ENCODE measurements around the gene MIGA2. TPM values are rescaled to one million over a fixed set of nuclear protein-coding genes. Genes with fewer than 3 reads are reported as not detected.
A peak's percentile ranks its signal among the peaks of the same experiment; 100 is the strongest.

The MIGA2 gene
- total RNA-seq, 4 donors from 2014 or later, result 27.5 to 49.3 (median 29.8) TPM

GRCh38 chr9:129100383-129101169 lies 64.2 kb downstream of the MIGA2 start:
- Histone ChIP-seq H3K27me3 (no peaks in the 10 kb centered on the region), H3K27ac (no peak overlapping the region), H3K36me3 (peaks cover under 1 to 66% (median 6%) of the 10 kb centered on the region in 3 donors), H3K4me3 (no peak overlapping the region), H3K9me3 (no peaks in the 10 kb centered on the region), H3K4me1 (peaks cover 10 to 21% (median 11%) of the 10 kb centered on the region in 3 donors)
- TF ChIP-seq POLR2A (IDR thresholded peaks at IDR 0.05) (no peak), CTCF (IDR thresholded peaks at IDR 0.05) (no peak)
- no peak for DNase-seq
- 65 to 81% methylated on average over 8 to 15 of the region's 28 CpGs for WGBS, 2 donors
- intact Hi-C loops (cut with DNase I), result no loop called here

- Histone ChIP-seq H3K27me3 (no peaks in the 10 kb centered on the region), H3K4me1 (peaks cover 10 to 21% (median 11%) of the 10 kb centered on the region in 3 donors), H3K4me3 (no peak overlapping the region), H3K27ac (no peak overlapping the region), H3K9me3 (no peaks in the 10 kb centered on the region), H3K36me3 (peaks cover 0 to 66% (median 6%) of the 10 kb centered on the region in 3 donors)
- intact Hi-C loops (cut with DNase I), result no loop called here
- DNase-seq, result no peak
- WGBS, 2 donors, result 92 to 95% methylated on average over 7 of the region's 7 CpGs
- TF ChIP-seq POLR2A (IDR thresholded peaks at IDR 0.05) (no peak), CTCF (IDR thresholded peaks at IDR 0.05) (no peak)
These were observed 64.9 kb downstream of the MIGA2 start for GRCh38 chr9:129101279-129101678.

GRCh38 chr9:129102095-129102525 lies 65.7 kb downstream of the MIGA2 start:
- no peak for DNase-seq
- intact Hi-C loops (cut with DNase I), result no loop called here
- Histone ChIP-seq H3K9me3 (no peaks in the 10 kb centered on the region), H3K27me3 (no peaks in the 10 kb centered on the region), H3K36me3 (peaks cover 0 to 65% (median 6%) of the 10 kb centered on the region in 3 donors), H3K4me3 (no peak overlapping the region), H3K27ac (no peak overlapping the region), H3K4me1 (peaks cover 10 to 21% (median 11%) of the 10 kb centered on the region in 3 donors)
- WGBS, 2 donors, result 85 to 100% methylated on average over 3 to 4 of the region's 13 CpGs
- TF ChIP-seq POLR2A (IDR thresholded peaks at IDR 0.05) (no peak), CTCF (IDR thresholded peaks at IDR 0.05) (no peak)

- no peaks in the 10 kb centered on the region for H3K27me3 ChIP-seq
- H3K36me3 ChIP-seq, result peaks cover 0 to 65% (median 1%) of the 10 kb centered on the region in 3 donors
These were observed 66.6 kb downstream of the MIGA2 start for GRCh38 chr9:129102791-129103594.

More at GRCh38 chr9:129102791-129103594, 66.6 kb downstream of the MIGA2 start:
- Histone ChIP-seq H3K4me1 (peaks cover 13 to 27% (median 14%) of the 10 kb centered on the region in 3 donors), H3K27ac (peak overlapping the region in 3 of 4 donors; percentile 23 to 68 (median 65)), H3K4me3 (no peak overlapping the region), H3K9me3 (no peaks in the 10 kb centered on the region)
- no peak for DNase-seq
- 12 to 60% methylated on average over 1 to 6 of the region's 14 CpGs for WGBS, 2 donors
- TF ChIP-seq POLR2A (IDR thresholded peaks at IDR 0.05), result no peak
- TF ChIP-seq CTCF (IDR thresholded peaks at IDR 0.05), result peak in 5 of 6 experiments; percentile 32 to 84 (median 58)
- intact Hi-C loops (cut with DNase I), result no loop called here

Data from esophagus squamous epithelium (tissue), 5 donors.